ENCODE measurements around the gene CNGA1.
A peak's percentile ranks its signal among the peaks of the same experiment; 100 is the strongest.

CNGA1 gene

GRCh38 chr4:48016141-48017107, at the start of gene CNGA1, which contains the start of gene NIPAL1:
TSS of gene CNGA1 (minus strand) at chr4:48016681. CDS start at chr4:47952689, 63,992 bp downstream.
TSS of gene NIPAL1 (plus strand) at chr4:48016772. CDS start at chr4:48016840, 68 bp downstream.
- Mint-ChIP-seq H3K4me1 (ENCODE audit: low read depth) (peaks cover 20% of the 10 kb centered on the region), H3K36me3 (no peaks in the 10 kb centered on the region), H3K4me3 (peak within 1 kb of the TSS; percentile 90), H3K27ac (peak within 1 kb of the TSS; percentile 54), H3K9me3 (ENCODE audit: low read depth) (no peaks in the 10 kb centered on the region), H3K27me3 (peaks cover 2% of the 10 kb centered on the region)

- H3K4me3 Mint-ChIP-seq, result no peak overlapping the region
- H3K27ac Mint-ChIP-seq, result peak overlapping the region; percentile 86
- H3K9me3 Mint-ChIP-seq (ENCODE audit: low read depth), result peaks cover 2% of the 10 kb centered on the region
- H3K36me3 Mint-ChIP-seq, result peaks cover 19% of the 10 kb centered on the region
- H3K27me3 Mint-ChIP-seq, result no peaks in the 10 kb centered on the region
- H3K4me1 Mint-ChIP-seq (ENCODE audit: low read depth), result peaks cover 32% of the 10 kb centered on the region
These were observed 49.1 kb upstream of the CNGA1 start for GRCh38 chr4:48065587-48066052.

- Mint-ChIP-seq H3K27ac (peak overlapping the region; percentile 48), H3K36me3 (peaks cover 18% of the 10 kb centered on the region), H3K27me3 (no peaks in the 10 kb centered on the region), H3K9me3 (ENCODE audit: low read depth) (peaks cover 6% of the 10 kb centered on the region), H3K4me3 (peak overlapping the region; percentile 17), H3K4me1 (ENCODE audit: low read depth) (peaks cover 42% of the 10 kb centered on the region)
These were observed 47.9 kb upstream of the CNGA1 start for GRCh38 chr4:48064349-48064748.

GRCh38 chr4:48058617-48059530, 42.4 kb upstream of the CNGA1 start:
- H3K27me3 Mint-ChIP-seq, result no peaks in the 10 kb centered on the region
- H3K4me1 Mint-ChIP-seq (ENCODE audit: low read depth), result peaks cover 25% of the 10 kb centered on the region
- peaks cover 6% of the 10 kb centered on the region for H3K9me3 Mint-ChIP-seq (ENCODE audit: low read depth)
- H3K27ac Mint-ChIP-seq, result peak overlapping the region; percentile 36
- H3K36me3 Mint-ChIP-seq, result peaks cover 7% of the 10 kb centered on the region
- H3K4me3 Mint-ChIP-seq, result no peak overlapping the region

GRCh38 chr4:48051078-48051477, 34.6 kb upstream of the CNGA1 start:
- no peak overlapping the region for H3K4me3 Mint-ChIP-seq

GRCh38 chr4:48049483-48049882, 33.0 kb upstream of the CNGA1 start:
- no peaks in the 10 kb centered on the region for H3K36me3 Mint-ChIP-seq
- H3K9me3 Mint-ChIP-seq (ENCODE audit: low read depth), result no peaks in the 10 kb centered on the region
- H3K27me3 Mint-ChIP-seq, result no peaks in the 10 kb centered on the region
- no peak overlapping the region for H3K4me3 Mint-ChIP-seq
- peaks cover 45% of the 10 kb centered on the region for H3K4me1 Mint-ChIP-seq (ENCODE audit: low read depth)
- H3K27ac Mint-ChIP-seq, result no peak overlapping the region

More at GRCh38 chr4:48051078-48051477, 34.6 kb upstream of the CNGA1 start:
- Mint-ChIP-seq H3K9me3 (ENCODE audit: low read depth) (no peaks in the 10 kb centered on the region), H3K36me3 (no peaks in the 10 kb centered on the region), H3K27me3 (no peaks in the 10 kb centered on the region), H3K4me1 (ENCODE audit: low read depth) (peaks cover 32% of the 10 kb centered on the region), H3K27ac (no peak overlapping the region)

- no peaks in the 10 kb centered on the region for H3K27me3 Mint-ChIP-seq
- peaks cover 60% of the 10 kb centered on the region for H3K4me1 Mint-ChIP-seq (ENCODE audit: low read depth)
- H3K4me3 Mint-ChIP-seq, result peak overlapping the region; percentile 66
- H3K36me3 Mint-ChIP-seq, result no peaks in the 10 kb centered on the region
- no peak overlapping the region for H3K27ac Mint-ChIP-seq
- no peaks in the 10 kb centered on the region for H3K9me3 Mint-ChIP-seq (ENCODE audit: low read depth)
These were observed 31.4 kb upstream of the CNGA1 start for GRCh38 chr4:48047896-48048295.

- peak overlapping the region; percentile 56 for H3K27ac Mint-ChIP-seq
- H3K4me3 Mint-ChIP-seq, result peak overlapping the region; percentile 66
- no peaks in the 10 kb centered on the region for H3K27me3 Mint-ChIP-seq
These were observed 31.0 kb upstream of the CNGA1 start for GRCh38 chr4:48047421-48047844.

GRCh38 chr4:48046059-48046458, 29.6 kb upstream of the CNGA1 start:
- Mint-ChIP-seq H3K36me3 (no peaks in the 10 kb centered on the region), H3K27me3 (no peaks in the 10 kb centered on the region), H3K9me3 (ENCODE audit: low read depth) (no peaks in the 10 kb centered on the region), H3K4me1 (ENCODE audit: low read depth) (peaks cover 74% of the 10 kb centered on the region), H3K4me3 (peak overlapping the region; percentile 64), H3K27ac (peak overlapping the region; percentile 84)

More at GRCh38 chr4:48047421-48047844, 31.0 kb upstream of the CNGA1 start:
- Mint-ChIP-seq H3K9me3 (ENCODE audit: low read depth) (no peaks in the 10 kb centered on the region), H3K4me1 (ENCODE audit: low read depth) (peaks cover 65% of the 10 kb centered on the region), H3K36me3 (no peaks in the 10 kb centered on the region)

- H3K27me3 Mint-ChIP-seq, result no peaks in the 10 kb centered on the region
- no peak overlapping the region for H3K27ac Mint-ChIP-seq
- H3K4me3 Mint-ChIP-seq, result no peak overlapping the region
- peaks cover 75% of the 10 kb centered on the region for H3K4me1 Mint-ChIP-seq (ENCODE audit: low read depth)
- H3K9me3 Mint-ChIP-seq (ENCODE audit: low read depth), result no peaks in the 10 kb centered on the region
- H3K36me3 Mint-ChIP-seq, result no peaks in the 10 kb centered on the region
These were observed 27.8 kb upstream of the CNGA1 start for GRCh38 chr4:48044298-48044697.

- no peaks in the 10 kb centered on the region for H3K9me3 Mint-ChIP-seq (ENCODE audit: low read depth)
- no peaks in the 10 kb centered on the region for H3K27me3 Mint-ChIP-seq
- H3K4me1 Mint-ChIP-seq (ENCODE audit: low read depth), result peaks cover 74% of the 10 kb centered on the region
- H3K27ac Mint-ChIP-seq, result no peak overlapping the region
- no peak overlapping the region for H3K4me3 Mint-ChIP-seq
- peaks cover 2% of the 10 kb centered on the region for H3K36me3 Mint-ChIP-seq
These were observed 27.0 kb upstream of the CNGA1 start for GRCh38 chr4:48043504-48043903.

GRCh38 chr4:48042979-48043461, 26.5 kb upstream of the CNGA1 start:
- Mint-ChIP-seq H3K27ac (no peak overlapping the region), H3K4me3 (no peak overlapping the region), H3K9me3 (ENCODE audit: low read depth) (no peaks in the 10 kb centered on the region), H3K4me1 (ENCODE audit: low read depth) (peaks cover 72% of the 10 kb centered on the region), H3K36me3 (peaks cover 2% of the 10 kb centered on the region), H3K27me3 (no peaks in the 10 kb centered on the region)

- no peaks in the 10 kb centered on the region for H3K27me3 Mint-ChIP-seq
- peak overlapping the region; percentile 11 for H3K4me3 Mint-ChIP-seq
- H3K27ac Mint-ChIP-seq, result peak overlapping the region; percentile 67
- H3K36me3 Mint-ChIP-seq, result peaks cover 2% of the 10 kb centered on the region
- no peaks in the 10 kb centered on the region for H3K9me3 Mint-ChIP-seq (ENCODE audit: low read depth)
- H3K4me1 Mint-ChIP-seq (ENCODE audit: low read depth), result peaks cover 66% of the 10 kb centered on the region
These were observed 25.2 kb upstream of the CNGA1 start for GRCh38 chr4:48041535-48042137.

- Mint-ChIP-seq H3K27ac (peak overlapping the region; percentile 28), H3K9me3 (ENCODE audit: low read depth) (no peaks in the 10 kb centered on the region), H3K4me3 (no peak overlapping the region), H3K4me1 (ENCODE audit: low read depth) (peaks cover 69% of the 10 kb centered on the region), H3K27me3 (no peaks in the 10 kb centered on the region), H3K36me3 (peaks cover 2% of the 10 kb centered on the region)
These were observed 23.1 kb upstream of the CNGA1 start for GRCh38 chr4:48039561-48039960.
